HCT116 (cell line): ENCODE measurements around the gene POLA1. TPM values are rescaled to one million over a fixed set of nuclear protein-coding genes. Genes with fewer than 3 reads are reported as not detected.

Experiments used
- ATAC-seq: fragments of 200-7000 bp; cut with Tn5 transposase; 2 replicates; pipeline ENCODE4 v1.9.1; 2020; ENCODE audit warnings: mild to moderate bottlenecking, moderate library complexity
- BruUV-seq: library from RNA; stranded (reverse); fragments of 400-500 nt; replicated peaks from 2 replicates; lab custom pipeline; 2021; lab: Mats Ljungman, UMichigan
- CTCF ChIA-PET: fragments of 300-600 bp; sonication (Branson Sonifier 250); formaldehyde crosslinking; loops from one replicate; lab custom pipeline; 2021; ENCODE audit warnings: antibody characterized with exemption; lab: Charles Lee
- POLR2A ChIA-PET: fragments of 300-600, 350-600 bp; sonication (Branson Sonifier 250); formaldehyde crosslinking; loops from one replicate; lab custom pipeline; 2021; ENCODE audit warnings: antibody characterized with exemption; lab: Charles Lee
- RAD21 ChIA-PET, 2 experiments: fragments of 300-600 bp; sonication (Branson Sonifier 250); formaldehyde crosslinking; loops; one replicate each; lab custom pipeline; 2023; ENCODE audit warnings: low total read pairs in 2 of 2; ENCODE audit not compliant: uncharacterized antibody in 2 of 2, unreplicated experiment in 2 of 2, low non-redundant PET in 1 of 2; lab: Charles Lee
- DNase-seq: peaks from one replicate; pipeline ENCODE4 v3.0.0-alpha.2; 2010; ENCODE audit warnings: low read depth, low spot score
- H2AFZ ChIP-seq: fragments of 200-600 bp; shearing (Covaris generic), sonication (generic); 2 replicates; pipeline ENCODE4 v1.6.1; 2017; ENCODE audit warnings: low read depth, mixed run types, mixed read lengths, antibody characterized with exemption, low read length; ENCODE audit not compliant: poor library complexity, severe bottlenecking
- H3K27ac ChIP-seq: 2 replicates; pipeline ENCODE4 v1.5.1; 2012; ENCODE audit warnings: low read depth, low read length
- H3K27me3 ChIP-seq: fragments of 200-600 bp; sonication (generic); 2 replicates; pipeline ENCODE4 v1.6.1; 2016; ENCODE audit warnings: mixed run types, low read length, mixed read lengths; ENCODE audit not compliant: insufficient read depth
- H3K36me3 ChIP-seq, 2 experiments: fragments of 200-500 bp in 1 of 2; fragments of 200-600 bp in 1 of 2; sonication (Bioruptor generic) in 1 of 2; sonication (generic) in 1 of 2; 2 replicates each; pipeline versions ENCODE4 v1.5.1 to v1.6.1; 2014 to 2016; ENCODE audit warnings: low read length in 2 of 2, inconsistent platforms in 1 of 2, mixed read lengths in 1 of 2, mixed run types in 1 of 2; ENCODE audit not compliant: insufficient read depth in 2 of 2, control insufficient read depth in 1 of 2
- H3K4me1 ChIP-seq, 2 experiments: fragments of 200-600 bp in 1 of 2; sonication (generic) in 1 of 2; 2 replicates each; pipeline versions ENCODE4 v1.5.1 to v1.6.1; 2012 to 2017; ENCODE audit warnings: low read length in 2 of 2, inconsistent platforms in 1 of 2, mild to moderate bottlenecking in 1 of 2, mixed read lengths in 1 of 2, mixed run types in 1 of 2, moderate library complexity in 1 of 2; ENCODE audit not compliant: insufficient read depth in 2 of 2, control insufficient read depth in 1 of 2
- H3K4me2 ChIP-seq: fragments of 200-600 bp; sonication (generic); 2 replicates; pipeline ENCODE4 v1.6.1; 2017; ENCODE audit warnings: mixed run types, low read length, mixed read lengths
- H3K4me3 ChIP-seq, 2 experiments: fragments of 200-600 bp in 1 of 2; sonication (generic) in 1 of 2; replicated peaks in 1 of 2; 2 replicates each; pipeline ENCODE4 v1.5.1; 2011 to 2016; ENCODE audit warnings: low read length in 2 of 2, control low read depth in 1 of 2, low read depth in 1 of 2, mild to moderate bottlenecking in 1 of 2, mixed read lengths in 1 of 2, mixed run types in 1 of 2
- H3K79me2 ChIP-seq: fragments of 200-600 bp; sonication (generic); 2 replicates; pipeline ENCODE4 v1.6.1; 2017; ENCODE audit warnings: mild to moderate bottlenecking, mixed run types, low read length, moderate library complexity, mixed read lengths; ENCODE audit not compliant: insufficient read depth
- H3K9ac ChIP-seq: fragments of 200-600 bp; sonication (generic); 2 replicates; pipeline ENCODE4 v1.6.1; 2016; ENCODE audit warnings: low read length, mixed read lengths
- H3K9me2 ChIP-seq: fragments of 200-600 bp; sonication (generic), shearing (Covaris generic); 2 replicates; pipeline ENCODE4 v1.6.1; 2017; ENCODE audit warnings: mixed run types, mild to moderate bottlenecking, moderate library complexity; ENCODE audit not compliant: insufficient read depth
- H3K9me3 ChIP-seq, 2 experiments: fragments of 200-500 bp in 1 of 2; fragments of 200-600 bp in 1 of 2; sonication (Bioruptor generic) in 1 of 2; sonication (generic) in 1 of 2; 2 replicates each; pipeline ENCODE4 v1.6.1; 2014 to 2017; ENCODE audit warnings: low read length in 2 of 2, mixed read lengths in 2 of 2, inconsistent platforms in 1 of 2, low read depth in 1 of 2, mild to moderate bottlenecking in 1 of 2, mixed run types in 1 of 2, moderate library complexity in 1 of 2; ENCODE audit not compliant: control insufficient read depth in 1 of 2, insufficient read depth in 1 of 2
- H4K20me1 ChIP-seq: fragments of 200-600 bp; sonication (generic), shearing (Covaris generic); 2 replicates; pipeline ENCODE4 v1.6.1; 2017; ENCODE audit warnings: mixed run types, mild to moderate bottlenecking, moderate library complexity; ENCODE audit not compliant: insufficient read depth
- ELF1 ChIP-seq: IDR thresholded peaks from 2 replicates; pipeline ENCODE4 v1.6.1; 2012; ENCODE audit warnings: low read depth, borderline replicate concordance
- FOSL1 ChIP-seq: IDR thresholded peaks from 2 replicates; pipeline ENCODE4 v1.6.1; 2012; ENCODE audit warnings: low read depth
- POLR2AphosphoS5 ChIP-seq: IDR thresholded peaks from 2 replicates; pipeline ENCODE4 v1.6.1; 2011; ENCODE audit warnings: mild to moderate bottlenecking, low read depth, low read length, moderate library complexity
- RAD21 ChIP-seq: IDR thresholded peaks from 2 replicates; pipeline ENCODE4 v1.6.1; 2012; ENCODE audit warnings: low read depth, mild to moderate bottlenecking
- REST ChIP-seq: IDR thresholded peaks from 2 replicates; pipeline ENCODE4 v1.6.1; 2012; ENCODE audit warnings: low read depth
- SIN3A ChIP-seq: IDR thresholded peaks from 2 replicates; pipeline ENCODE4 v1.6.1; 2012; ENCODE audit warnings: low read depth
- TCF7L2 ChIP-seq: IDR thresholded peaks from 2 replicates; pipeline ENCODE4 v1.7.0; 2011; ENCODE audit warnings: borderline replicate concordance, inconsistent platforms; ENCODE audit not compliant: insufficient read depth, insufficient read length; ENCODE audit errors: extremely low read depth
- ZBTB33 ChIP-seq: IDR thresholded peaks from 2 replicates; pipeline ENCODE4 v1.6.1; 2011; ENCODE audit warnings: mild to moderate bottlenecking, low read length, moderate library complexity; ENCODE audit not compliant: insufficient replicate concordance; ENCODE audit errors: extremely low read depth
- ZNF274 ChIP-seq: fragments of 200-500 bp; sonication (Bioruptor generic); IDR thresholded peaks from 2 replicates; pipeline ENCODE4 v1.6.1; 2014; ENCODE audit warnings: mild to moderate bottlenecking, low read depth, low read length, inconsistent platforms
- intact Hi-C: fragments of 100-400 bp; cut with micrococcal nuclease; formaldehyde crosslinking; loops from 2 replicates; pipeline ENCODE4 v1.10.0; 2022
- total RNA-seq: library from RNA; stranded (reverse); gene quantifications from one replicate; pipeline ENCODE4 v1.2.1, GENCODE V29; 2021; ENCODE audit not compliant: unreplicated experiment

The POLA1 gene
- total RNA-seq, 1 experiment from 2014 or later: 27.0 TPM

GRCh38 chrX:24728530-24728929 lies 34.8 kb downstream of the POLA1 start:
- DNase-seq (no peak), ATAC-seq (no peak)
- H3K4me3 ChIP-seq: no peak overlapping the region
- no peaks in the 10 kb centered on the region for H3K27me3 ChIP-seq
- no peak overlapping the region for H3K4me2 ChIP-seq
- H3K4me1 ChIP-seq: no peaks in the 10 kb centered on the region
- no peak overlapping the region for H3K27ac ChIP-seq
- no peaks in the 10 kb centered on the region for H4K20me1 ChIP-seq
- no peaks in the 10 kb centered on the region for H3K9me2 ChIP-seq
- TF ChIP-seq ZBTB33 (no peak), SIN3A (no peak), FOSL1 (no peak), ELF1 (no peak), ZNF274 (no peak), TCF7L2 (no peak), POLR2AphosphoS5 (no peak), REST (no peak), RAD21 (no peak)
- no TSS peak for BruUV-seq
- peaks cover 6 to 24% of the 10 kb centered on the region in 2 experiments; a peak in 3 of 4 replicates for H3K36me3 ChIP-seq
- H3K9me3 ChIP-seq: no peaks in the 10 kb centered on the region
- ChIA-PET RAD21 (no interaction called here), CTCF (no interaction called here), POLR2A (no interaction called here)
- intact Hi-C loops: no loop called here
- H3K79me2 ChIP-seq: no peaks in the 10 kb centered on the region
- H3K9ac ChIP-seq: no peak overlapping the region
- H2AFZ ChIP-seq: no peak overlapping the region
